GM12872 (cell line): ENCODE results near the gene RP2.
A peak's percentile ranks its signal among the peaks of the same experiment; 100 is the strongest.

Source experiments
- TF ChIP-seq, protein P1 (sequence below): IDR thresholded peaks from 3 replicates; pipeline ENCODE4 v1.5.1; 2011; ENCODE audit warnings: low read depth, mild to moderate bottlenecking, low read length, moderate library complexity; ENCODE audit not compliant: insufficient read depth

RP2 gene

GRCh38 chrX:46803140-46803539 is 33.7 kb upstream of the RP2 start:
- TF ChIP-seq, protein P1, sequence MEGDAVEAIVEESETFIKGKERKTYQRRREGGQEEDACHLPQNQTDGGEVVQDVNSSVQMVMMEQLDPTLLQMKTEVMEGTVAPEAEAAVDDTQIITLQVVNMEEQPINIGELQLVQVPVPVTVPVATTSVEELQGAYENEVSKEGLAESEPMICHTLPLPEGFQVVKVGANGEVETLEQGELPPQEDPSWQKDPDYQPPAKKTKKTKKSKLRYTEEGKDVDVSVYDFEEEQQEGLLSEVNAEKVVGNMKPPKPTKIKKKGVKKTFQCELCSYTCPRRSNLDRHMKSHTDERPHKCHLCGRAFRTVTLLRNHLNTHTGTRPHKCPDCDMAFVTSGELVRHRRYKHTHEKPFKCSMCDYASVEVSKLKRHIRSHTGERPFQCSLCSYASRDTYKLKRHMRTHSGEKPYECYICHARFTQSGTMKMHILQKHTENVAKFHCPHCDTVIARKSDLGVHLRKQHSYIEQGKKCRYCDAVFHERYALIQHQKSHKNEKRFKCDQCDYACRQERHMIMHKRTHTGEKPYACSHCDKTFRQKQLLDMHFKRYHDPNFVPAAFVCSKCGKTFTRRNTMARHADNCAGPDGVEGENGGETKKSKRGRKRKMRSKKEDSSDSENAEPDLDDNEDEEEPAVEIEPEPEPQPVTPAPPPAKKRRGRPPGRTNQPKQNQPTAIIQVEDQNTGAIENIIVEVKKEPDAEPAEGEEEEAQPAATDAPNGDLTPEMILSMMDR = peak; percentile 35; the same call in 1 of the 3 replicates

GRCh38 chrX:46805270-46805669 is 31.6 kb upstream of the RP2 start:
- TF ChIP-seq, protein P1 = no peak

GRCh38 chrX:46811121-46811520 is 25.7 kb upstream of the RP2 start:
- TF ChIP-seq, protein P1 = no peak

DNA sequence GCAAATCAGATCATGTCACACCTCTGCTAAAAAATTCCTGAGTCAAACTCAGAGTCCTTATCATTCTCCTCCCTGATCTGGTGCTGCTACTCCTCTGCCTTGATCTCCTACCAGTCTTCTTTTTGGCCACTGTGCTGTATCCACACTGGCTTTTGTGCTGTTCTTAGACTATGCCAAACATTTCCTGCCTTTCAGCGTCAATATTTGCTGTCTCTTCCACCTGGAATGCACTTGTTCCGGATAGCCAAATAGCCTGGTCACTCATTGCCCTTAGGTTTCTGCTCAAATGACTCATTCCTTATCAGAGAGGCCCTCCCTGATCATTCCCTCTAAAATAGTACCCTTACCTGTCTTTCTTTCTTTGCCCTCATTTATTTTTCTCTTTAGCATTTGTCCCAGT is 24.4 kb upstream of the RP2 start:
- TF ChIP-seq, protein P1 = no peak

- TF ChIP-seq, protein P1 = no peak
These were observed 21.9 kb upstream of the RP2 start for GRCh38 chrX:46814966-46815365.

GRCh38 chrX:46819136-46819535 is 17.7 kb upstream of the RP2 start:
- TF ChIP-seq, protein P1 = no peak

DNA sequence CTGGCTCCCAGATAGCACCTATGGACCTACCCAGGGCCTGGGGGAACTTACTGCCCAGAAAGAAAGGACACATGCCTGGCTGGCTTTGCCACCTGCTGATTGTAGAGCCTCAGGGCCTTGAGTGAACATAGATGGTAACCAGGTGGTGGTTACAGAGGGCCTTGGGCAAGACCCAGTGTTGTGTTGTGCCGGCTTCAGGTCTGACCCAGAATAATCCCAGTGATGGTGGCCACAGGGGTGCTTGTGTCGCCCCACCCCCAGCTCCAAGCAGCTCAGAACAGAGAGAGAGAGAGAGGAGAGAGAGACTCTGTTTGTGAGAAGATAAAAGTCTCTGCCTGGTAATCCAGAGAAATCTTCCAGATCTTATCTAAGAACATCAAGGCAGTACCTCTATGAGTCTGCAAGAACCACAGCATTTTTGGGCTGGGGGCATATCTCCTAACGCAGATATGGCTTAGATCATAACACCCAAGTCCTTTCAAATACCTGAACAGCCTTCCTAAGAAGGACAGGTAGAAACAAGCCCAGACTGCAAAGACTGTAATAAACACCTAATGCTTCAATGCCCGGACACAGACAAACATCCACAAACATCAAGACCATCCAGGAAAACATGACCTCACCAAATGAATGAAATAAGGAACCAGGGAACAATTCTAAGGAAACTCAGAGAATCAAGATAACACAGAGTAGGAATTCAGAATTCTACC is 16.3 kb upstream of the RP2 start:
- TF ChIP-seq, protein P1 = no peak
